Dermis microvascular lymphatic vessel endothelial cell (primary cell): ENCODE measurements around the gene CCDC88C. TPM values are rescaled to one million over a fixed set of nuclear protein-coding genes. Genes with fewer than 3 reads are reported as not detected.
"Not testable (repeated sequence)": the region's sequence is repeated elsewhere in the genome, so short reads cannot be mapped to it uniquely, and the experiment has no call there.

ENCODE experiments used
- DNase-seq, 2 donors: peaks; one replicate each; pipeline versions ENCODE4 v3.0.0 to v3.0.0-alpha.2; 2010; ENCODE audit warnings: low read depth in 2 of 2
- total RNA-seq: library from RNA; depleted of rRNA; stranded (reverse); fragments of >200 nt; gene quantifications from 2 replicates; pipeline ENCODE4 v1.2.1, GENCODE V29; 2014

CCDC88C gene
- total RNA-seq, 1 donor from 2014 or later = 12.8 TPM

DNA sequence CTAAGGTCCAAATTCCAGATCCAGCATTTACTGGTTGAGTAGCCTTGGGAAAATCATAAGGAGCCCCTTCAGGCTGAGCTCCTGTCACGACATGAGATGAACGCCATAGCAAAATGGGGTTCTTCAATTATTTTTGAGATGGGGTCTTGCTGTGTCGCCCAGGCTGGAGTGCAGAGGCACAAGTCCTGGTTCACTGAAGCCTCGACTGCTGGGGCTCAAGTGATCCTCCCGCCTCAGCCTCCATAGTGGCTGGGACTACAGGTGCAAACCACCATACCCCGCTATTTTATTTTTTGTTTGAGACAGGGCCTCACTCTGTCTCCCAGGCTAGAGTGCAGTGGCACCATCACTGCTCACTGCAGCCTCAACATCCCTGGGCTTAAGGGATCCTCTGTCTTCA, 147.4 kb downstream of the CCDC88C start:
- no peak for DNase-seq

DNA sequence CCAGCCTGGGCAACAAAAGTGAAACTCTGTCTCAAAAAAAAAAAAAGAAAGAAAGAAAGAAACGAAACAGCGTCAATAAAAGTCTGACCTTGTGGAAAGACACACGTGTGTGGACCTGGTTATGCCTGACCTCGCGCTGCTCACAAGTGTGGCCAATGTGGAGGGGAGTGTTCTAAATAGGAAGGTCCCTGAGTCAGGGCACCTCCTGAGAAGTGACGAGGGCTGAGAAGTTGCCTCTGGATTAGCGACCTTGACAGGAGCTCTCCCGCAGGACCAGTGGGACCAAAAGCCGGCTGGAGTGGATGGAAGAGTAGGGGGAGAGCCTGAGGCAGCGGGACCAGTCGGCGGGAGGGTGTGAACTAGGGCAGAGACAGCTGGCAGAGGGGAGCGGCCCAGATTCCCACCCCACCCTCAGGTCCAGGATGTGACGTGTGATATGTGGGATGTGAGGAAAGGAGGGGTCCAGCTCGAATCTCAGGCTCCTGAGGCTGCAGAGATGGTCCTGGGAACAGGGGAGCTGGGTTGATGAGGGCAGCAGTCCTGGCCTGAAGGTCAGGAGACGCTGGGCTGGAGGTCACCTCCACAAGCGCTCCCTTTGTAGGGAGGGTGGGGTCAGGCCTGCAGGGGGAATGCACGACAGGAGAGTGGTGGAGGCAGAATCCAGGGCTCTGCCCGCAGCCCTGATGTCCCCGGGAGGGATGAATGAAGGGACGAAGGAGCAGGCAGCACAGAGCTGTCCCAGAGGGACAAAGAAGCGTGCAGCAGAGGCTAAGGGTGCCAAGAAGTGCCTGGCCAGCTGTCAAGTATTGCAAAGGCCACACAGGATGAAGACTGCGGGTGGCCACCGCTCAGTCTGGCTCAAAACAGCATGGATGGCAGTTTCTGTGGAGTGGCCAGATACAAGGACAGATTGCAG, 148.3 kb downstream of the CCDC88C start:
- DNase-seq = no peak

DNA sequence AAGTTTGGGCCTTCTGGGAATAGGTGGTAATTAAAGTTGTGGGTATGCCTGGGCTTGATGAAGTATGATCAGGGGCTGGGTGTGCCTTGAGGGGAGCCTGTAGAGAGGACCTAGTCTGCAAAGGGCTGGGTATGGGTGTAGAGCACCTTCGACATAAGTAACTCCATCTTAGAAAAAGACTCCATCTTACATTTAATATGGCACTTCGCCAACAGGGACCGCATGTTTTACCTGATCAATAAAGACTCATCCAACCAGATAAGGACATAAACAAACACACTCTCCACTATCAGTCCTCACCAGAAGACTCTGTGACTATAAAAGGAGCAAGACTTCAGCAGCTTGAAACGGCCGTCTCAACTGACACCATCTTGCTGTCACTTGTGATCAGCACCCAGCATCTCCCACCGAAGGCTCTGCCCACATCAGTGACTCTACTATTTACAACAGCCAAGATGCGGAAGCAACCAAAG, 149.6 kb downstream of the CCDC88C start:
- no peak for DNase-seq

DNA sequence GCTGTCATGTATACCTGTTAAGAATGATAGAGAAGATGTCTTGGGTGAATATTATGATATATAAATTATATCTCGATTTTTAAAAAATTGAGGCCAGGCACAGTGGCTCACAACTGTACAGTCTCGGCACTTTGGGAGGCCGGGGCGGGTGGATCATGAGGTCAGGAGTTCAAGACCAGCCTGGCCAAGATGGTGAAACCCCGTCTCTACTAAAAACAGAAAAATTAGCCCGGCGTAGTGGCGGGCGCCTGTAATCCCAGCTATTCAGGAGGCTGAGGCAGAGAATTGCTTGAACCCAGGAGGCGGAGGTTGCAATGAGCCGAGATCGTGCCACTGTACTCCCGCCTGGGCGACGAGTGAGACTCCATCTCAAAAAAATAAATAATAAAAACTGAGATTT, 151.3 kb downstream of the CCDC88C start:
- DNase-seq = not testable (repeated sequence)

DNA sequence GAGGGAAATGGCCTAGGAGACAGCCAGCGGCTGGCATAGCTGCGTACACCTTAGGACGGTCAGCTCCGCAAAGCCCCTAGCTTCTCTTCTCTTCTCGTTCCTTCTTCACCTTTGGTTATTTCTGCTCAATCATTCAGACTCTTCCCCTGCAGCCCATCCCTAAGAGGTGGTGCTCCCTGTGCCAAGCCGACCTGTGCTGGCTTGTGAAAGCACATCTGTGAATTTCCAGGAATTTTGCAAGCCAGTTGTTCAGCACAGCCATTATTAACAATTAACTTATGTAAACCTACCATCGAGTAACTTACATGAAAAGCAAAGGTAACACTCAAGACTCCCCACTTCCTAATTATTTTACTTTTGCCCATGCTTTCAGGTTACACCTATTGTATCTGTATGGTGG, 152.2 kb downstream of the CCDC88C start:
- no peak for DNase-seq

DNA sequence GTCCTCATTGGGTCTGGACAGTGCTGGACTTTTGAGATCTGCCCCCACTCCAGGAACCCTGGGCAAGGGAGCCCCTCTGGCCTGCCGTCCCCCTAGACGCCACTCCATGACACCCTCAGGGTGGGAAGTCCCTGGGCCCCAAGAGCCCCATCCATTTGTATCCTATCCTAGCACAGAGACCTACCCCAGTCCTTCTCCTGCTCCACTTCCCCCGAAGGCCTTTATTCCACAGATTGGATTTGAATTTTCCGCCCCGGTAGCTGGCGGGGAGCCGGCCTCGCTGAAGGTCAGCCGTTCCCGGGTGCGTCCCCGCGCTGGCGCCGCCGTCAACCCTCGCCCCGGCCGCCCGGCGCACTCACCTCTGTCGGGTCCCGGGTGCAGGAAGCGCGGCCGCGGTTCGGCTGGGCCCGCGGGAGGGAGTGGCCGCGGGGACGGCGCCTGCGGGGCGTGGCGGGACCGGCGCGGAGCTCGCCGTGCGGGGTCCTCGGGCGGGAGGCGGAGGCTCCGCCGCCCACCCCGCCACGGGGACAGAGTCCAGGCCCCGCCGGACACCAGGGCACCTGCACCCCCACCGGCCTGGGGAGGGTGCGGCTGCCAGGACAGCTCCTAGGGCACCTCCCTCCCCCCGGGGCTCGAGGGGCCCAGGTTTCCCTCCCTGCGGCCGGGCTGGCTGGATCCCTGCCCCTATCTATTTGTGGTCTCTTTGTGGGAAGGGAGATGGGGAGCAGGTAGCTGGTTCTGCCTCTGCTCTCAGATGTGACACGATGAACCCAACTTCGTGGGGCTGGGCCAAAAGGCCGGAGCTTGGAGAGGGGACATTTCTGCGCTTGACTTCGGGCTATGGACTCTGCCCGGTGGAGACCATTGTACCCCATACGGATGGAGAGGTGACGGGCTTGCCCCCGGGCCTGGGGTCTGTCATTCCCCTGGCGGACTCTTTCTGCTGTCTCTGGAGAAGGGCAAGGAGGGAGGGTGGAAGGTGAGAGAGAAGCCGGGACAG, 153.2 kb downstream of the CCDC88C start:
- peak in 1 of 2 donors; percentile 23 for DNase-seq

DNA sequence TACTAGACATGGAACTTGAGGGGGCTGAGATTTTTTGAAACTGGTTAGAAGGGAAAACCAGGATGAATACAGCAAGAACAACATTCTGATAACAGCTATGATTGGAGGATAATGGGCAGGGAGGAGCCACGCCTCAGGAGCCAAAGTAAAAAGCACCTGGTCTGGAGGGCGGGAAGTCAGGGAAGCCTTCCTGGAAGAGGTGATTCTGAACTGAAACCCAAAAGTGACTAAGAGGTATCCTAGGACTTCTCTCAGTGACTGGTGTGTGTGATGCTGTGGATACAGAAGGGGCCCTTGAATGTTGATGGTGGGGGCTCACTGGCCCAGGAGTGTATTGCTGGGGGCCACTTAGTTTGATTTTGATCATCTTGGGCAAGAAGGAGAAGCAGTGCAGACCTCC, 154.3 kb downstream of the CCDC88C start:
- no peak for DNase-seq

DNA sequence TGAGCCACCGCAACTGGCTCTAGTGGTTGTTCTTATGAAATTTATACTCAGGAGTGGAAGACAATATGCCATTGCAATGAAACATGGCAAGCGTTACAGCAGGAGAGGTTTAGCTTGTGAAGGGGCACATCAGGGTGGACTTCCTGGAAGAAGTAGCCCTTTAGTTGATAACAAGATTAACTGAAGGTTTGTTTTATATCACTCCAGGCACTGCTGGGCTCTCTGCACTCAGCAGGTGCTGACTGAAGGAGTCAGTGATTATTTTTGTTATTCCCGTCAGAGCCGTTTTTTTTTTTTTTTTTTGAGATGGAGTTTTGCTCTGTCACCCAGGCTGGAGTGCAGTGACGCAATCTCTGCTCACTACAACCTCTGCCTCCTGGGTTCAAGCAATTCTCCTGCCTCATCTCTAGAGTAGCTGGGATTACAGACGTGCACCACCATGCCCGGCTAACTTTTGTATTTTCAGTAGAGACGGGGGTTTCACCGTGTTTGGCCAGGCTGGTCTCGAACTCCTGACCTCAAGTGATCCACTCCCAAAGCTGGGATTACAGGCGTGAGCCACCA, 155.6 kb downstream of the CCDC88C start:
- no peak for DNase-seq

DNA sequence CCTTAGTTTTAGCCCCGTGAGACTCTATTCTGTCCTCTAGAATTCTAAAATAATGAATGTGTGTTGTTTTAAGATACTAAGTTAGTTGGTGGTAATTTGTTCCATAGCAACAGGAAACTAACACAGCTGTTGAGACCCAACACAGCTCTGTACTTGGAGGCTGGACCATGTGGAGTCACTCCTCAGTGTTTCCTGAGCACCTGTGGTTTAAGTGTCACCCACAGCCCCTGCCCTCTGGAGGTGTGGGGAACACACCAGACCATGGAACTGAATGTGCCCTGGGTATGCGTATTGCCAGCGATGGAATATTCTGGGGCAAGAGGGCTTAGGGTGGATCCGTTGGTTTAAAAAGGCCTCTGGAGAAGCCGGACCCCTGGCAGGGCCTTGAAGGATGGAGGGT, 156.5 kb downstream of the CCDC88C start:
- peak in 1 of 2 donors; percentile 20 for DNase-seq

DNA sequence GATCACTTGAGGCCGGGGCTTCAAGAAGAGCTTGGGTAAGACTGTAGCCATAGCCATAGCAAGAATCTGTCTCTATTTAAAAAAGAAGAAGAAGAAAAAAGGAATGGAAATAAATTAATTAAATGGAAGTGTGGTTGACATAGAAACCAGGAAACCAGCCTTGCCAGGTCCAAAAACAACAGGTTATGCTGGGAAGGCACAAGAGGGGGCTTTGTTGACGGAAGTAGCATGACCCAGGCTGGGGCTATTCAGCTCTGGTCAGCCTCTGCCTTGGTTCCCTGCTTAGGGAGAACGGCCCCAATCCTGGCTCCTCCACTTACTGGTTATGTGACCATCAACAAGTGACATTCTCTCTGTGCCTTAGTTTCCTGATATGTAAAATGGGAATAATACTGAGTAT, 158.7 kb downstream of the CCDC88C start:
- peak; percentile 48 to 66 for DNase-seq

DNA sequence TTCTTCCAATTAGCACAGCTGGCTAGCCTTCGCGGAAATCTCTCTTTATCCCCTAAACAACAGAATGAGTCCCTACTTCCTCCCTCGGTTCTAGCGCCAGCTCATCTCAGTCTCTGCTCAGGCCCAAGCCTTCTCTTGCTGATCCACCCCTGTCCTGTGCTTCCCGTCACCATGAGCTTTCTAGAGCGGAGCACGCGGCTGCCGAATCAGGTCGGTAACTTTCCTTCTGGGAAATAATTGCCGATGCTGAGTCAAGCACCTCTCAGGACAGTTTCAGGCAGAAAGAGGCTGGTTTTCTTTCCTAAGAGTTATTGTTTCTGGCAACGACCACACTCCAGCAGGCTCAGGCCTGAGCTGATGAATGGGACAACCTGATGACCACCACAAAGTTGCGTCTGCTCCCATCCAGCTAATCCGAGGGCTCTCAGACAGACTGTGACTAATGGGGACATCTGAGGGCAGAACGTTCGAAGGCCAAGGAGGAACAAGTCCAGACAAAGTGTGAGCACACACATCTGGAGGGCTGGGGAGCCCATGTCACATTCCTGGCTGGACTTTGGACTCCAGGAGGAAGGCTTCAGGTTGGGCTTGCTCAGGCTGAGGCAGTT, 159.5 kb downstream of the CCDC88C start:
- peak; percentile 63 to 75 for DNase-seq

DNA sequence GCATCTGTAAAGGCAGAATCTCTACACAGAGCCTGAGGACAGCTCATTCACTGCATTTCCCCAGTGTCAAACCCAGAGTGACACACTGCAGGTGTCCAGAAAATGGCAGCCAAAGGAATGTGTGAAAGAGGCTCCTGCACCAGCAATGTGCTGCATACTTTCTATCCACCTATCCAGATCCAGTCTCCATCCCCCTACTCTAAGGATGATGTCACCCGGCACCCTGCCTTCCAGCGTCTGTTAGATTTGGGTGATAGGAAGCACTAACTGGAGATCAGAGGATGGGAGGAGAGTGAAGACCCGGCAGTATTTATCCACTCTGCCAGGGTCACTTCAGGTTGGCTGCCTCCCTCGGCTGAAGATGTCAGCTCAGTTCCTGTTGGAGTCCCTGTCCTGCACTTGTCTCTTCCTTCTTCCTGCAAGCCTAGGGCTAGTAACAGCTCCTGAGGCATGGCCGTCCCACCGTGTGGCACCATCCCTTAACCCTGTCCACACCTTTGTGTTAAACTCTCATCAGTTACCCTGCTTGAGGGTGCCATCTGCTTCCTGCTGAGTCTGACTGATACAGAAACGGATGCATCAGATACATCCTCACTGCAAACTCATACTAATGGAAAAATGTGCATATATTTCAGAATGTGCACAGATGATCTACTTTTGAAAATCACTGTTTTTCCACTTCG, 160.2 kb downstream of the CCDC88C start:
- no peak for DNase-seq

DNA sequence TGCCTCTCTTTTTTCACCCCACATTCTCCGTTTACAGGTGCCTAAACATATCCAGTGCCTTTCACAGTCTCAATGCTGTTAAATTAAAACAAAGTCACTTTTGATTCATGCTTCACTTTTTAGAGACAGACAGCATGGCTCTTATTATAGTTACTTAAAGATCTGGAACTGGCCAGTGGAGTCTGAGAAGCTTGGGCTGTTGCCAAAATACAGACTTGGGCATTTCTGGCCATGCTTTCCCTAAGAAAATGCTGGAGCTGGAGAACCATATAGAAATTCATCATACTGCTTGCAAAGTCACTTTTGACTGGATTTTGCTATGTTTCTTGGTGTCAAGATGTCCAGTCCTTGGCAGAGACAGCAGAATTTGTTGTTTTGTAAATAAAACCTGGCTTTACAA, 161.0 kb downstream of the CCDC88C start:
- no peak for DNase-seq

DNA sequence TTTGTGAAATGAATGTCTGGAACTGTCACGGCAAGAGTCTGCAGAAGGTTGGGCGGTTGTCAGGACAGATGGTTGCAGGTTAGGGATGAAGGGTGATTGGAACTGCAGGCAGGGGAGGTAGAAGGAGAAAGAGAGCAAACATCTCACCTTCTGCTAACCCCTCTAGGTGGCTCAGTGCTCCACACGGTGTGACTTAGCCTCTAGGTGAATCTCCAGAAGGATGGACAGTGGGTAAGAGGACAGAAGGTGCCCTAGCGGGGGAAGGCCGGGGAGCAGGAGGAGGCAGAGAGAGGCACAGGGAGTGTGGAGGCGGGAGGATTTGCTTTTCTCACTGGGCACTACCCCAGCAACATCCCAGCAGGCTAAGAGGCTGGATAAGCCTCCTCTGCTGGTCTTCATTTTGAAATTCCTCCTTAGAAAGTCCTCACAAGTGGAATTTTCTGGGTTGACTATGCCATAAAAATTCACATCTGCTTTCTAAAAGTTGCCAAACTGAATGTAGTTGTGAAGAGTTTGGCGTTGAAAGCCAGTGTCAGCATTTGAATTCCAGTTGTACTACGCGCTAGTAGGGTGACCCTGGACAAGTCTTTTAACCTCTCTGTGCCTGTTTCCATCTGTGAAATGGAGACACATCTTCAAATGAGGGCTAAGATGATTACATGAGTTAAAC, 162.5 kb downstream of the CCDC88C start:
- DNase-seq = no peak

DNA sequence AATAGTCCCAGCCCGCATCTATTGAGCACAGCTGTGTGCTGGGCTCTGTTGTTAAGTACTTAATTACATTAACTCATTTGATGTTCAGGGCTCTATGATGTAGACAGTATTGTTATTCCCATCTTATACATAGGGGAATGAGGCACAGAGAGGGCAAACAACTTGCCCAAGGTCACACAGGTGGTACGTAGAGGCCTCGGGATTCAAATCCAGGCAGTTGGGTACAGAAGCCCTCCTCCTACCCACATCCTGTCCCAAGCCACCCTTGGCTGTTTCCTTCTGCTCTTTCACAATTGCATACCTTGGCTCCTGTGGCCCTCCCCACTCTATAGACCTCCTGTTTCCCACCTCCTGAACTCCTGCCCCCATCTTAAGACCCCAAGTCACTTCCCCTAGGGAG, 163.2 kb downstream of the CCDC88C start:
- DNase-seq = no peak

DNA sequence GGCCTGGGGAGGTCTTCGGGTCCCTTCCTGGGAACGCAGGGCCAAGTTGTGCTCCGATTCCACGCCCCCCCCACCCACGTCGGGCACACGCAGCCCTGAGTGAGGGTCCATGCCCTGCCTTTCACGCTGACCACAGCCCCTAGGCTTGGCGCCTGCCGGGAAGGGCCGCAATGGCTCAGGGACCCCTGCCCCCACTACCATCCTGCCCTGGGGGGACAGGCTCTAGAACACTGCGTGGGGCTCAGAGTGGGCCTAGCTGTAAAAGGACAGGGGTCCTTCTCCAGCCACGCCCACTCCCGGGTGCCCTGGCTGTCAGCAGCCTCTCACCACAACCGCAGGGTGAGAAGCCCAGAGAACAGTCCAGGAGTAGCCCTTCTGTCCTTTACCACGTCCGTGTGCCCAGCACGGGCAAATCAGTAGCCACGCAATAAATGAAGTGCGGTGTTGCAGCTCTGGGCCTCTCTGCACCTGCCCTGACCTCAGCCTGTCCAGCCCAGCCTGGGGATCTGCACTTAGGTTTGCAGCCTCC, 163.8 kb downstream of the CCDC88C start:
- no peak for DNase-seq

DNA sequence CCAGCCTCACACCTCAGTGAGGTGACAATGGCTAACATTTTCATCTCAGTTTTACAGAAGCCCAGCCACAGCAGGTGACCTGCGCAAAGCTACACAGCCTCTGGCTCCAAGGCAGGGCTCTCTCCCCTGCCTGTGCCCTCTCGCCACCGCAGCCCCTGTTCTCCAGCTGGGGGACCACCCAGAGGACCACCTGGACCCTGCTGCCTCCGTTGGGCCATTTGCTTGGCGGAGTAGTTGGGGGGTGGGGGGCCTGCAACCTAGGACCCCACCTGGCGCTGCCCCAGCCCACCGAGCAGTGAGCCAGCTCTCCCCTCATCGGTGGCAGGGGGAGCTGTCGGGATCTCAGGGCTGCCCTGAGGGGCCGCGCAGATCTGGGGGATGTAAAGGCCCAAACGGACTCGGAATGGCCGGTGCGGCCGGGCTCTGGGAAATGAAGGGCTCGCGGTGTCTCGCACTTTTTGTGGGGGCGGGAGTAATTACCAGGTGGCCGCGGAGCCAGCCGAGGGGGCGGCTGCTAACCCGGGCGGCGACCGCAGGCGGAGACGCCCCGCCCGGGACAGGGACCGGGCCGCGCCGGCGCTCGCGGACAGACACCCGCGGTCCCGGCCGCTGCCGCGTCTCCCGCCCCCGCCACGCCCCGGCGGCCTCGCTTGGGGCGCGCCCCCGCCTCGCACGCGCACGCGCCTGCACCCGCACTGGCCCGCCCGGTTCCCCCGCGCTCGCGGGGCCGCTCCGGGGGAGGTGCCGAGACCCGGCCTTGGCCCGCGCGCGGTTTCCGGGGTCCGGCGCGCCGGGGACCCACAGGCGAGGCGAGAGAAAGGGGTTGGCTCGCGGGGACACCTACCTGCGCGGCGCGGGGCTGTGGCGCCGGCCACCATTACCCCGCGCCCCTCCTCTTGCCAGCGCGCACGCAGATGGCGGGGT, 164.5 kb downstream of the CCDC88C start:
- no peak for DNase-seq

DNA sequence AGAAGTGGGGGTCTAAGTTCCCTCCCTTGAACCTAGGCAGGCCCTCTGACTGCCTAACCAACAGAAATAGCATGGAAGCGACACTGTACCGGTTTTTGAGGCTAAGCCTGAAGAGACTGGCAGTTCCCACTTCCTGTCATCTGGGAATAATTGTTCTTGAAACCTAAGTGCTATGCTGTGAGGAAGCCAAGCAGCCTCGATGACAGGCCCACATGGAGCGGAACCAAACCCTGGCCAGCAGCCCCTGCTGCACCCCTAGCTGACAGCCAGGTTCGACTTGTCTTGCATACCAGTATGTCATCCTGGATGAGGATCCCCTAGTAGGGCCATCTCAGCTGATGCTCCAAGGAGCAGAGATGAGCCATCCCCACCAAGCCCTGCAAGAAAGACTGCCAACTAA, 166.7 kb downstream of the CCDC88C start:
- DNase-seq = no peak
